Kidney (tissue), 14 donors: ENCODE results near the gene PTPRT. TPM values are rescaled to one million over a fixed set of nuclear protein-coding genes. Genes with fewer than 3 reads are reported as not detected.

ENCODE experiments used
- DNase-seq, 5 donors: peaks; one replicate each; pipeline ENCODE4 v3.0.0-alpha.2; 2013 to 2020
- FAIRE-seq: peaks from 2 replicates; lab custom pipeline; 2012; peaks lifted over from hg19 to GRCh38; lab: Jason Lieb, UNC
- H3K27ac ChIP-seq, 2 donors: one replicate each; pipeline ENCODE4 v1.7.0; 2013; ENCODE audit warnings: low read depth in 2 of 2, low read length in 2 of 2, inconsistent platforms in 1 of 2
- H3K27me3 ChIP-seq: one replicate; pipeline ENCODE4 v1.7.1; 2013; ENCODE audit warnings: low read length, inconsistent platforms; ENCODE audit not compliant: control insufficient read depth, insufficient read depth
- H3K36me3 ChIP-seq, 3 donors: one replicate each; pipeline versions ENCODE4 v1.7.0 to v1.7.1; 2013; ENCODE audit warnings: low read length in 3 of 3, control low read depth in 1 of 3, inconsistent platforms in 1 of 3; ENCODE audit not compliant: insufficient read depth in 3 of 3, control insufficient read depth in 2 of 3
- H3K4me1 ChIP-seq, 3 donors: one replicate each; pipeline versions ENCODE4 v1.7.0 to v1.7.1; 2013; ENCODE audit warnings: low read length in 3 of 3, inconsistent platforms in 1 of 3, low read depth in 1 of 3; ENCODE audit not compliant: control insufficient read depth in 2 of 3, insufficient read depth in 2 of 3
- H3K4me3 ChIP-seq, 3 donors: one replicate each; pipeline versions ENCODE4 v1.7.0 to v1.8.1; 2013; ENCODE audit warnings: low read length in 3 of 3, control low read depth in 1 of 3, inconsistent platforms in 1 of 3
- H3K9ac ChIP-seq, 3 donors: one replicate each; pipeline versions ENCODE4 v1.7.0 to v1.7.1; 2013; ENCODE audit warnings: low read length in 3 of 3, control low read depth in 1 of 3, inconsistent platforms in 1 of 3
- H3K9me3 ChIP-seq, 3 donors: one replicate each; pipeline versions ENCODE4 v1.7.0 to v1.7.1; 2013; ENCODE audit warnings: low read length in 3 of 3, control low read depth in 1 of 3, inconsistent platforms in 1 of 3; ENCODE audit not compliant: control insufficient read depth in 2 of 3, insufficient read depth in 1 of 3
- CTCF ChIP-seq: IDR thresholded peaks from 3 replicates; pipeline ENCODE4 v1.5.1; 2012; ENCODE audit warnings: mild to moderate bottlenecking, moderate library complexity, borderline replicate concordance; ENCODE audit not compliant: insufficient read depth; ENCODE audit errors: extremely low read depth
- intact Hi-C: fragments of 100-400 bp; cut with DNase I; formaldehyde crosslinking; loops from one replicate; pipeline ENCODE4 v1.11.1; 2022
- polyA plus RNA-seq: library from polyadenylated mRNA; stranded (reverse); fragments of 350-450 nt; fragmentation: Illumina TruSeq; extraction: RNeasy Lipid Tissue Mini Kit (QIAGEN cat#74804); gene quantifications from one replicate; pipeline ENCODE4 v1.2.3, GENCODE V29; 2014; ENCODE audit warnings: low read depth, low replicate concordance; ENCODE audit not compliant: insufficient read depth
- total RNA-seq: library from RNA; stranded (reverse); fragmentation: NEBNext Ultra II Directional; extraction: Animal tissue kit (Norgen Biotek cat#: 25700); gene quantifications from one replicate; pipeline ENCODE4 v1.2.1, GENCODE V29; 2021
- donor health status: control.
- donor health status: control.
- donor health status: control.
- donor health status: control.
- donor health status: control.
- donor health status: DM: yes; HTN: yes; CAD: no.
- donor health status: Normal renal cell carcinoma (clear cell type).

PTPRT gene
- total and polyA plus RNA-seq, 2 donors from 2014 or later: 0.60 TPM; not detected in 1

GRCh38 chr20:42461965-42462593 is 727.6 kb downstream of the PTPRT start:
- Histone ChIP-seq H3K27me3 (no peaks in the 10 kb centered on the region), H3K27ac (no peak overlapping the region), H3K9me3 (no peaks in the 10 kb centered on the region), H3K9ac (no peak overlapping the region), H3K4me1 (no peaks in the 10 kb centered on the region), H3K4me3 (no peak overlapping the region), H3K36me3 (no peaks in the 10 kb centered on the region)
- DNase-seq (no peak), FAIRE-seq (no peak)
- TF ChIP-seq CTCF: no peak
- intact Hi-C loops: no loop called here

GRCh38 chr20:42461291-42461690 is 728.4 kb downstream of the PTPRT start:
- Histone ChIP-seq H3K4me1 (no peaks in the 10 kb centered on the region), H3K36me3 (no peaks in the 10 kb centered on the region), H3K4me3 (no peak overlapping the region), H3K27me3 (no peaks in the 10 kb centered on the region), H3K9ac (no peak overlapping the region), H3K9me3 (no peaks in the 10 kb centered on the region), H3K27ac (no peak overlapping the region)
- TF ChIP-seq CTCF: no peak
- DNase-seq: peak in 4 of 5 donors; percentile 63 to 80 (median 68)
- no peak for FAIRE-seq
- intact Hi-C loops: no loop called here

- no peak overlapping the region for H3K27ac ChIP-seq
- H3K4me1 ChIP-seq: no peaks in the 10 kb centered on the region
- H3K9me3 ChIP-seq: no peaks in the 10 kb centered on the region
- no peak for DNase-seq
- H3K4me3 ChIP-seq: no peak overlapping the region
- no peaks in the 10 kb centered on the region for H3K36me3 ChIP-seq
- intact Hi-C loops: no loop called here
- no peak overlapping the region for H3K9ac ChIP-seq
- no peak for FAIRE-seq
- no peak for TF ChIP-seq CTCF
- H3K27me3 ChIP-seq: no peaks in the 10 kb centered on the region
These were observed 742.4 kb downstream of the PTPRT start for GRCh38 chr20:42447270-42447669.

GRCh38 chr20:42444799-42445198 is 744.9 kb downstream of the PTPRT start:
- FAIRE-seq (no peak), DNase-seq (no peak)
- Histone ChIP-seq H3K4me1 (no peaks in the 10 kb centered on the region), H3K4me3 (no peak overlapping the region), H3K9me3 (no peaks in the 10 kb centered on the region), H3K36me3 (no peaks in the 10 kb centered on the region), H3K9ac (no peak overlapping the region), H3K27me3 (no peaks in the 10 kb centered on the region), H3K27ac (no peak overlapping the region)
- no peak for TF ChIP-seq CTCF
- intact Hi-C loops: no loop called here
